IMR-90 (cell line): ENCODE data around the gene MAML1. TPM values are rescaled to one million over a fixed set of nuclear protein-coding genes. Genes with fewer than 3 reads are reported as not detected.

Source experiments
- ATAC-seq: fragments of 200-7000 bp; cut with Tn5 transposase; 2 replicates; pipeline ENCODE4 v1.9.1; 2020; ENCODE audit warnings: low read depth, mild to moderate bottlenecking, moderate library complexity
- BruUV-seq: library from RNA; stranded (reverse); fragments of 400-500 nt; replicated peaks from 2 replicates; lab custom pipeline; 2021; lab: Mats Ljungman, UMichigan
- CTCF ChIA-PET: fragments of 300-600 bp; formaldehyde crosslinking; extraction: SDS; loops from one replicate; lab custom pipeline; 2021; ENCODE audit warnings: antibody characterized with exemption; lab: Yijun Ruan, JAX
- POLR2A ChIA-PET: fragments of 300-600 bp; sonication (Branson Sonifier 250); formaldehyde crosslinking; loops from one replicate; lab custom pipeline; 2022; ENCODE audit warnings: antibody characterized with exemption; ENCODE audit not compliant: unreplicated experiment; lab: Charles Lee
- DNase-seq: peaks from one replicate; pipeline ENCODE4 v3.0.0; 2013
- H2AFZ ChIP-seq: replicated peaks from 2 replicates; pipeline ENCODE3; 2013; ENCODE audit warnings: low read length, mild to moderate bottlenecking; ENCODE audit not compliant: poor library complexity
- H2AK5ac ChIP-seq: 2 replicates; pipeline ENCODE4 v1.6.1; 2013; ENCODE audit warnings: low read depth, low read length, inconsistent platforms
- H2AK9ac ChIP-seq: replicated peaks from 2 replicates; pipeline ENCODE3; 2013; ENCODE audit warnings: mild to moderate bottlenecking, low read depth, low read length, moderate library complexity; ENCODE audit not compliant: poor library complexity
- H2BK120ac ChIP-seq: 2 replicates; pipeline ENCODE4 v1.6.1; 2013; ENCODE audit warnings: low read depth, low read length, inconsistent platforms
- H2BK15ac ChIP-seq: 3 replicates; pipeline ENCODE4 v1.6.1; 2013; ENCODE audit warnings: low read depth, low read length, inconsistent platforms
- H2BK20ac ChIP-seq: 2 replicates; pipeline ENCODE4 v1.6.1; 2013; ENCODE audit warnings: low read depth, mild to moderate bottlenecking, inconsistent platforms, low read length, moderate library complexity
- H2BK5ac ChIP-seq: 2 replicates; pipeline ENCODE4 v1.6.1; 2013; ENCODE audit warnings: mild to moderate bottlenecking, low read depth, low read length, inconsistent platforms; ENCODE audit not compliant: poor library complexity, severe bottlenecking
- H3K14ac ChIP-seq: replicated peaks from 2 replicates; pipeline ENCODE4 v1.6.1; 2013; ENCODE audit warnings: low read depth, low read length, inconsistent platforms
- H3K18ac ChIP-seq: 2 replicates; pipeline ENCODE4 v1.6.1; 2013; ENCODE audit warnings: low read depth, low read length, control low read depth
- H3K23ac ChIP-seq: 2 replicates; pipeline ENCODE4 v1.6.1; 2013; ENCODE audit warnings: low read depth, low read length, inconsistent platforms
- H3K27ac ChIP-seq: 2 replicates; pipeline ENCODE4 v1.5.1; 2013; ENCODE audit warnings: mild to moderate bottlenecking, control low read depth, low read length; ENCODE audit not compliant: insufficient read depth
- H3K27me3 ChIP-seq: 2 replicates; pipeline ENCODE4 v1.6.1; 2013; ENCODE audit warnings: low read length; ENCODE audit not compliant: control insufficient read depth, insufficient read depth
- H3K36me3 ChIP-seq: 2 replicates; pipeline ENCODE4 v1.6.1; 2013; ENCODE audit warnings: low read length, mixed read lengths; ENCODE audit not compliant: control insufficient read depth, insufficient read depth
- H3K4ac ChIP-seq: 2 replicates; pipeline ENCODE4 v1.6.1; 2013; ENCODE audit warnings: low read depth, low read length, inconsistent platforms
- H3K4me1 ChIP-seq: 2 replicates; pipeline ENCODE4 v1.6.1; 2013; ENCODE audit warnings: low read length, mixed read lengths; ENCODE audit not compliant: control insufficient read depth, insufficient read depth
- H3K4me2 ChIP-seq: 2 replicates; pipeline ENCODE4 v1.6.1; 2013; ENCODE audit warnings: low read depth, mild to moderate bottlenecking, control low read depth, low read length, moderate library complexity
- H3K4me3 ChIP-seq: 2 replicates; pipeline ENCODE4 v1.5.1; 2013; ENCODE audit warnings: low read depth, mild to moderate bottlenecking, control low read depth, low read length, moderate library complexity; ENCODE audit not compliant: insufficient read depth
- H3K56ac ChIP-seq: 2 replicates; pipeline ENCODE4 v1.6.1; 2013; ENCODE audit warnings: low read length, inconsistent platforms; ENCODE audit not compliant: insufficient read depth; ENCODE audit errors: extremely low read depth
- H3K79me1 ChIP-seq, 2 experiments: 2 replicates each; pipeline ENCODE4 v1.6.1; 2013; ENCODE audit warnings: low read length in 2 of 2, inconsistent platforms in 1 of 2, low read depth in 1 of 2
- H3K9ac ChIP-seq: 2 replicates; pipeline ENCODE4 v1.6.1; 2013; ENCODE audit warnings: low read depth, low read length, control low read depth
- H3K9me1 ChIP-seq: 2 replicates; pipeline ENCODE4 v1.6.1; 2013; ENCODE audit warnings: low read length, inconsistent platforms; ENCODE audit not compliant: insufficient read depth
- H3K9me3 ChIP-seq: 2 replicates; pipeline ENCODE4 v1.6.1; 2013; ENCODE audit warnings: low read length; ENCODE audit not compliant: control insufficient read depth, insufficient read depth
- H4K20me1 ChIP-seq: 2 replicates; pipeline ENCODE4 v1.6.1; 2013; ENCODE audit warnings: low read length, inconsistent platforms; ENCODE audit not compliant: insufficient read depth
- H4K5ac ChIP-seq: 2 replicates; pipeline ENCODE4 v1.6.1; 2013; ENCODE audit warnings: mild to moderate bottlenecking, low read depth, low read length, control low read depth
- H4K8ac ChIP-seq, 2 experiments: 2 replicates each; pipeline ENCODE4 v1.6.1; 2013; ENCODE audit warnings: low read depth in 2 of 2, low read length in 2 of 2, control low read depth in 1 of 2, inconsistent platforms in 1 of 2
- H4K91ac ChIP-seq: 2 replicates; pipeline ENCODE4 v1.6.1; 2013; ENCODE audit warnings: low read depth, low read length, inconsistent platforms; ENCODE audit not compliant: insufficient read depth
- BHLHE40 ChIP-seq: fragments of 150-350 bp; IDR thresholded peaks from 2 replicates; pipeline ENCODE4 v1.6.1; 2016; ENCODE audit warnings: mild to moderate bottlenecking, low read depth, low read length
- CEBPB ChIP-seq: IDR thresholded peaks from 2 replicates; pipeline ENCODE4 v1.6.1; 2012; ENCODE audit warnings: low read depth, low read length, improper control_type of control experiment
- CHD1 ChIP-seq: IDR thresholded peaks from 2 replicates; pipeline ENCODE4 v1.6.1; 2012; ENCODE audit warnings: low read depth, low read length, improper control_type of control experiment
- CTCF ChIP-seq: conservative IDR thresholded peaks from 2 replicates; pipeline ENCODE4 v1.5.1; 2012; ENCODE audit warnings: mild to moderate bottlenecking, low read depth, low read length, improper control_type of control experiment
- ELK1 ChIP-seq: fragments of 150-350 bp; IDR thresholded peaks from 2 replicates; pipeline ENCODE4 v1.6.1; 2016; ENCODE audit warnings: low read depth, mild to moderate bottlenecking, low read length, moderate library complexity, borderline replicate concordance
- FOS ChIP-seq: fragments of 150-350 bp; IDR thresholded peaks from 2 replicates; pipeline ENCODE4 v1.6.1; 2016; ENCODE audit warnings: low read depth, low read length
- MAFK ChIP-seq: IDR thresholded peaks from 2 replicates; pipeline ENCODE4 v1.6.1; 2012; ENCODE audit warnings: low read depth, low read length, improper control_type of control experiment
- MAZ ChIP-seq: IDR thresholded peaks from 2 replicates; pipeline ENCODE4 v1.6.1; 2012; ENCODE audit warnings: low read depth, mild to moderate bottlenecking, low read length, improper control_type of control experiment, moderate library complexity, borderline replicate concordance
- MXI1 ChIP-seq: IDR thresholded peaks from 2 replicates; pipeline ENCODE4 v1.6.1; 2012; ENCODE audit warnings: low read depth, mild to moderate bottlenecking, low read length, moderate library complexity, borderline replicate concordance
- NFE2L2 ChIP-seq: fragments of 150-350 bp; IDR thresholded peaks from 2 replicates; pipeline ENCODE4 v1.6.1; 2016; ENCODE audit warnings: low read depth, mild to moderate bottlenecking, low read length
- POLR2A ChIP-seq: IDR thresholded peaks from 2 replicates; pipeline ENCODE4 v1.6.1; 2012; ENCODE audit warnings: mild to moderate bottlenecking, low read depth, low read length
- RAD21 ChIP-seq: IDR thresholded peaks from 2 replicates; pipeline ENCODE4 v1.6.1; 2012; ENCODE audit warnings: low read length, improper control_type of control experiment
- RCOR1 ChIP-seq: IDR thresholded peaks from 2 replicates; pipeline ENCODE4 v1.6.1; 2012; ENCODE audit warnings: mild to moderate bottlenecking, low read length, improper control_type of control experiment; ENCODE audit not compliant: insufficient replicate concordance
- RFX5 ChIP-seq: IDR thresholded peaks from 2 replicates; pipeline ENCODE4 v1.8.0; 2012; ENCODE audit warnings: low read depth, mild to moderate bottlenecking, low read length, moderate library complexity
- SMC3 ChIP-seq: fragments of 150-350 bp; IDR thresholded peaks from 2 replicates; pipeline ENCODE4 v1.6.1; 2016; ENCODE audit warnings: low read depth, mild to moderate bottlenecking, antibody characterized with exemption, low read length, moderate library complexity
- WGBS, 2 experiments: methylation state at CpG; one replicate each; pipeline versions ENCODE4 v1.1.5 to v1.1.7; 2013; ENCODE audit warnings: missing lambda C conversion rate in 2 of 2; ENCODE audit not compliant: insufficient read length in 1 of 2; ENCODE audit errors: extremely low coverage in 2 of 2; 5-methylcytosine and 5-hydroxymethylcytosine counted together
- dilution Hi-C: fragments of 300-500 bp; cut with HindIII; formaldehyde crosslinking; loops from one replicate; pipeline ENCODE4 v1.14.3; 2018; ENCODE audit warnings: low sequenced_read_pairs; ENCODE audit not compliant: unreplicated experiment
- in situ Hi-C: fragments of 300-500 bp; cut with MboI; formaldehyde crosslinking; loops from 3 replicates; pipeline ENCODE4 v1.14.3; 2019; ENCODE audit warnings: low sequenced_read_pairs, inconsistent platforms, mixed read lengths
- intact Hi-C: fragments of 100-400 bp; cut with micrococcal nuclease; formaldehyde crosslinking; loops from 2 replicates; pipeline ENCODE4 v1.10.0; 2022
- polyA plus RNA-seq, 3 experiments: library from polyadenylated mRNA; depleted of rRNA; stranded (reverse); fragments of >200 nt; gene quantifications; 2 replicates each; pipeline ENCODE4 v1.2.3, GENCODE V29; 2012; ENCODE audit warnings: low replicate concordance in 1 of 3
- total RNA-seq: library from RNA; depleted of rRNA; stranded (reverse); fragments of >200 nt; gene quantifications from 2 replicates; pipeline ENCODE4 v1.2.3, GENCODE V29; 2012
- TF ChIP-seq, protein P1 (sequence below): fragments of 150-350 bp; IDR thresholded peaks from 2 replicates; pipeline ENCODE4 v1.6.1; 2017; ENCODE audit warnings: mild to moderate bottlenecking, antibody characterized with exemption, low read length, low read depth

MAML1 gene
- total and polyA plus RNA-seq, 2 of the 4 experiments (the other 2 are of a cell fraction): 4.7 to 10.2 TPM

DNA sequence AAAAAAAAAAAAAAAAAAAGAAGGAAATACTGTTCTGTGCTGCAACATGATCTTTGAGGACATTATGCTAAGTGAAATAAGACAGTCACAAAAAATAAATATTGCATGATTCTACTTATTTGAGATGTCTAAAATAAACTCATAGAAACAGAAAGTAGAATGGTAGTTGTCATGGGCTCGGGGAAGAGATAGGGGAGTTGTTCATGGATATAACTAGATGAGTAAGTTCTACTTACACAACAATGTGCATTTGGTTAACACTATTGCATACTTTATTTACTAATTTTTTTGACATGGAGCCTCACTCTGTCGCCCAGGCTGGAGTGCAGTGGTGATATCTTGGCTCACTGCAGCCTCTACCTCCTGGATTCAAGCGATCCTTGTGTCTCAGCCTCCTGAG lies 15.2 kb downstream of the MAML1 start:
- no peak overlapping the region for H3K56ac ChIP-seq
- no peak overlapping the region for H2BK120ac ChIP-seq
- no peaks in the 10 kb centered on the region for H3K27me3 ChIP-seq
- no peak overlapping the region for H2AFZ ChIP-seq
- H3K27ac ChIP-seq: no peak overlapping the region
- H3K9me3 ChIP-seq: no peaks in the 10 kb centered on the region
- H2BK15ac ChIP-seq: no peak overlapping the region
- no peak overlapping the region for H3K23ac ChIP-seq
- in situ Hi-C loops (no loop called here), intact Hi-C loops (no loop called here), dilution Hi-C loops (no loop called here)
- no peak overlapping the region for H3K14ac ChIP-seq
- DNase-seq (peak; percentile 18), ATAC-seq (peak; percentile 56)
- H3K79me1 ChIP-seq: peaks cover 12 to 32% of the 10 kb centered on the region in 2 experiments
- H4K5ac ChIP-seq: no peak overlapping the region
- peaks cover 46% of the 10 kb centered on the region for H4K20me1 ChIP-seq
- H3K4ac ChIP-seq: no peak overlapping the region
- no peak overlapping the region for H3K18ac ChIP-seq
- no peak overlapping the region for H3K4me2 ChIP-seq
- no peaks in the 10 kb centered on the region for H3K4me1 ChIP-seq
- peaks cover 8% of the 10 kb centered on the region for H3K9me1 ChIP-seq
- H2AK5ac ChIP-seq: no peak overlapping the region
- peaks cover 9% of the 10 kb centered on the region for H3K36me3 ChIP-seq
- no peak overlapping the region for H4K8ac ChIP-seq
- ChIA-PET CTCF (no interaction called here), POLR2A (no interaction called here)
- no peak overlapping the region for H3K9ac ChIP-seq
- TF ChIP-seq FOS (no peak), ELK1 (no peak), MXI1 (no peak), RFX5 (no peak), SMC3 (no peak), MAZ (no peak), NFE2L2 (no peak), CHD1 (no peak), MAFK (no peak), RAD21 (no peak), POLR2A (no peak), CEBPB (no peak), CTCF (no peak), BHLHE40 (no peak), RCOR1 (no peak)
- TF ChIP-seq, protein P1, sequence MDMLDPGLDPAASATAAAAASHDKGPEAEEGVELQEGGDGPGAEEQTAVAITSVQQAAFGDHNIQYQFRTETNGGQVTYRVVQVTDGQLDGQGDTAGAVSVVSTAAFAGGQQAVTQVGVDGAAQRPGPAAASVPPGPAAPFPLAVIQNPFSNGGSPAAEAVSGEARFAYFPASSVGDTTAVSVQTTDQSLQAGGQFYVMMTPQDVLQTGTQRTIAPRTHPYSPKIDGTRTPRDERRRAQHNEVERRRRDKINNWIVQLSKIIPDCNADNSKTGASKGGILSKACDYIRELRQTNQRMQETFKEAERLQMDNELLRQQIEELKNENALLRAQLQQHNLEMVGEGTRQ: no peak
- no peak overlapping the region for H2AK9ac ChIP-seq
- no peak overlapping the region for H3K4me3 ChIP-seq
- H2BK5ac ChIP-seq: no peak overlapping the region
- no CpG with 5 or more reads among the region's 3 CpGs for WGBS, 2 experiments
- no peak overlapping the region for H4K91ac ChIP-seq
- BruUV-seq: no TSS peak
- no peak overlapping the region for H2BK20ac ChIP-seq
